HepG2 (cell line): ENCODE results near the gene ZNF217. TPM values are rescaled to one million over a fixed set of nuclear protein-coding genes. Genes with fewer than 3 reads are reported as not detected.
A peak's percentile ranks its signal among the peaks of the same experiment; 100 is the strongest.

Experiments
- FLYWCH1 ChIP-seq: sonication (generic); formaldehyde crosslinking; IDR thresholded peaks from 2 replicates; pipeline ENCODE4 v1.8.1; 2023; ENCODE audit warnings: mild to moderate bottlenecking, missing genetic modification reagents
- HBP1 ChIP-seq: IDR thresholded peaks from 2 replicates; pipeline ENCODE4 v1.6.1; 2016; ENCODE audit warnings: low read depth, control low read depth
- HDAC1 ChIP-seq: sonication (generic); formaldehyde crosslinking; IDR thresholded peaks from 2 replicates; pipeline ENCODE4 v1.5.1; 2020; ENCODE audit warnings: mild to moderate bottlenecking, missing genetic modification reagents
- HNRNPUL1 ChIP-seq: fragments of 200-400 bp; formaldehyde crosslinking; IDR thresholded peaks from 2 replicates; pipeline ENCODE4 v1.6.1; 2017; ENCODE audit warnings: low read depth, mild to moderate bottlenecking, low read length, moderate library complexity
- HOXA9 ChIP-seq: sonication (generic); formaldehyde crosslinking; IDR thresholded peaks from 2 replicates; pipeline ENCODE4 v1.8.1; 2022; ENCODE audit warnings: missing genetic modification reagents, mild to moderate bottlenecking, moderate library complexity, borderline replicate concordance
- IKZF1 ChIP-seq: fragments of 450-650 bp; IDR thresholded peaks from 2 replicates; pipeline ENCODE4 v1.7.1; 2016
- IRX3 ChIP-seq: sonication (generic); formaldehyde crosslinking; IDR thresholded peaks from 2 replicates; pipeline ENCODE4 v1.8.1; 2023; ENCODE audit warnings: mild to moderate bottlenecking, low read depth, missing genetic modification reagents, borderline replicate concordance
- JUND ChIP-seq: sonication (generic); formaldehyde crosslinking; IDR thresholded peaks from 2 replicates; pipeline ENCODE4 v1.8.0; 2022; ENCODE audit warnings: mild to moderate bottlenecking, missing genetic modification reagents
- KLF11 ChIP-seq: IDR thresholded peaks from 2 replicates; pipeline ENCODE4 v1.6.1; 2016; ENCODE audit warnings: missing compliant biosample characterization
- KLF9 ChIP-seq: IDR thresholded peaks from 2 replicates; pipeline ENCODE4 v1.6.1; 2016; ENCODE audit warnings: low read depth
- MAFF ChIP-seq: IDR thresholded peaks from 2 replicates; pipeline ENCODE4 v1.6.1; 2011; ENCODE audit warnings: low read depth, low read length, improper control_type of control experiment
- MYPOP ChIP-seq: sonication (generic); formaldehyde crosslinking; IDR thresholded peaks from 2 replicates; pipeline ENCODE4 v1.8.1; 2023; ENCODE audit warnings: mild to moderate bottlenecking, moderate library complexity, missing genetic modification reagents
- RFX1 ChIP-seq: fragments of 450-650 bp; IDR thresholded peaks from 2 replicates; pipeline ENCODE4 v1.6.1; 2017
- SALL2 ChIP-seq: sonication (generic); formaldehyde crosslinking; IDR thresholded peaks from 2 replicates; pipeline ENCODE4 v1.8.1; 2023; ENCODE audit warnings: mild to moderate bottlenecking, missing genetic modification reagents, inconsistent platforms
- SATB2 ChIP-seq: sonication (generic); formaldehyde crosslinking; IDR thresholded peaks from 2 replicates; pipeline ENCODE4 v1.5.0; 2020; ENCODE audit warnings: missing genetic modification reagents
- SUZ12 ChIP-seq: fragments of 150-350 bp; IDR thresholded peaks from 2 replicates; pipeline ENCODE4 v1.6.1; 2014; ENCODE audit warnings: low read depth, low read length
- TAF15 ChIP-seq: fragments of 200-400 bp; formaldehyde crosslinking; IDR thresholded peaks from one replicate; pipeline ENCODE4 v1.6.1; 2018; ENCODE audit warnings: mild to moderate bottlenecking, low read depth, low read length; ENCODE audit not compliant: poor library complexity, severe bottlenecking
- TGIF2 ChIP-seq: IDR thresholded peaks from 2 replicates; pipeline ENCODE4 v1.6.1; 2016; ENCODE audit warnings: control low read depth, missing compliant biosample characterization
- THYN1 ChIP-seq: sonication (generic); formaldehyde crosslinking; IDR thresholded peaks from 2 replicates; pipeline ENCODE4 v1.8.1; 2023; ENCODE audit warnings: low read depth, mild to moderate bottlenecking, moderate library complexity, missing genetic modification reagents, borderline replicate concordance
- TRIM22 ChIP-seq: fragments of 450-650 bp; IDR thresholded peaks from 2 replicates; pipeline ENCODE4 v1.6.1; 2017
- YY1 ChIP-seq: IDR thresholded peaks from 2 replicates; pipeline ENCODE4 v1.6.1; 2011; ENCODE audit warnings: low read length, low read depth, moderate library complexity, mild to moderate bottlenecking; ENCODE audit not compliant: insufficient read depth, insufficient replicate concordance
- ZIK1 ChIP-seq: sonication (generic); formaldehyde crosslinking; IDR thresholded peaks from 2 replicates; pipeline ENCODE4 v1.5.0; 2020; ENCODE audit warnings: mild to moderate bottlenecking, low read depth, missing genetic modification reagents, borderline replicate concordance
- ZNF276 ChIP-seq: sonication (generic); formaldehyde crosslinking; IDR thresholded peaks from 2 replicates; pipeline ENCODE4 v1.4.0; 2020; ENCODE audit warnings: mild to moderate bottlenecking, low read depth, missing genetic modification reagents
- ZNF329 ChIP-seq: sonication (generic); formaldehyde crosslinking; IDR thresholded peaks from 2 replicates; pipeline ENCODE4 v1.9.0; 2021; ENCODE audit warnings: low read depth, mild to moderate bottlenecking, missing genetic modification reagents
- ZNF543 ChIP-seq: sonication (generic); formaldehyde crosslinking; IDR thresholded peaks from 2 replicates; pipeline ENCODE4 v1.4.0; 2020; ENCODE audit warnings: mild to moderate bottlenecking, missing genetic modification reagents
- ZNF546 ChIP-seq: sonication (generic); formaldehyde crosslinking; conservative IDR thresholded peaks from 2 replicates; pipeline ENCODE4 v1.8.1; 2023; ENCODE audit warnings: mild to moderate bottlenecking, missing genetic modification reagents
- polyA plus RNA-seq, 8 experiments: library from polyadenylated mRNA; depleted of rRNA in 3 of 8; stranded (reverse) in 7 of 8; unstranded in 1 of 8; fragments of >200 nt; fragmentation: Illumina TruSeq in 4 of 8; extraction: Trizol in 4 of 8; gene quantifications; 2 replicates each; pipeline versions ENCODE4 v1.2.1 to v1.2.3, GENCODE V29; 2011 to 2016; ENCODE audit warnings: low read depth in 4 of 8, missing spikeins in 1 of 8, mixed read lengths in 1 of 8; ENCODE audit not compliant: insufficient read depth in 1 of 8
- total RNA-seq, 5 experiments: library from RNA; depleted of rRNA; stranded (reverse); fragments of >200 nt; fragmentation: Illumina TruSeq; extraction: Trizol; gene quantifications; 2 replicates each; pipeline ENCODE4 v1.2.3, GENCODE V29; 2016; ENCODE audit warnings: low read depth in 1 of 5

Gene ZNF217
- total and polyA plus RNA-seq, 2 of the 13 experiments (the other 11 are each of a cell fraction or from before 2014, with no cell fraction given), result 22.3 to 29.8 TPM

GRCh38 chr20:53622247-53623133, 28.9 kb upstream of the ZNF217 start (continued):
- TF ChIP-seq ZNF276 (CRISPR knock-in tag), result no peak
- no peak; the same call in 1 of the 2 replicates for TF ChIP-seq TGIF2
- TF ChIP-seq KLF11, result no peak
- TF ChIP-seq THYN1, result no peak
- no peak for TF ChIP-seq HNRNPUL1
- no peak for TF ChIP-seq RFX1
- peak; percentile 42 for TF ChIP-seq YY1
- no peak for TF ChIP-seq TAF15
- TF ChIP-seq MYPOP, result no peak
- no peak; the same call in 1 of the 2 replicates for TF ChIP-seq HDAC1 (CRISPR knock-in tag)
- TF ChIP-seq ZNF329, result no peak
- TF ChIP-seq HOXA9 (CRISPR knock-in tag), result no peak
- no peak for TF ChIP-seq HBP1
- TF ChIP-seq KLF9 (CRISPR knock-in tag), result no peak
- no peak; the same call in 1 of the 2 replicates for TF ChIP-seq SATB2 (CRISPR knock-in tag)
- peak; percentile 46 for TF ChIP-seq MAFF
- no peak for TF ChIP-seq TRIM22
- TF ChIP-seq FLYWCH1 (CRISPR knock-in tag), result no peak
- no peak for TF ChIP-seq ZIK1 (CRISPR knock-in tag)
- TF ChIP-seq ZNF546 (CRISPR knock-in tag), result no peak
- no peak for TF ChIP-seq IRX3 (CRISPR knock-in tag)
- no peak for TF ChIP-seq JUND (CRISPR knock-in tag)
- peak; percentile 66; the same call in 1 of the 2 replicates for TF ChIP-seq ZNF543 (CRISPR knock-in tag)
- no peak for TF ChIP-seq SUZ12
- no peak for TF ChIP-seq IKZF1
- no peak for TF ChIP-seq SALL2 (CRISPR knock-in tag)
